ENCODE measurements around the gene MYO16. TPM values are rescaled to one million over a fixed set of nuclear protein-coding genes. Genes with fewer than 3 reads are reported as not detected.

The MYO16 gene
- total RNA-seq, 1 experiment from 2014 or later, result 0.49 TPM

DNA sequence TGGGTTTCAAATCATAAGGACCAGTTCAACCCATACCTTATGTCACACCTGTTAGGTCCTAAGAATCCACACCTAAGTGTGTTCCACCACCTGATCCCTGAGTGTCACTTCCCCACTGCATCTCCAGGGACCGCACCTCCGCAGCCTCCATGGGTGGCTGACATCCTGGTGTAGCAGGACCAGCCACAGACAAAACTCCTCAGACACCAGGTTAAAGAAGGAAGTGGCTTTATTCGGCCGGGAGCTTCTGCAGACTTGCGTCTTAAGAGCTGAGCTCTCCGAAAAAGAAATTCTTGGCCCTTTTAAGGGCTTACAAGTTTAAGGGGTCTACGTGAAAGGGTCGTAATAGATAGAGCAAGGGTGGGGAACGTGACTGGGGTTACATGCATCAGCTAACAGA is 509.9 kb downstream of the MYO16 start:
- no TSS peak for BruUV-seq (replicated peaks)
- no peak for DNase-seq (ENCODE audit: low spot score)
- no peak for TF ChIP-seq CTCF (conservative IDR thresholded peaks at IDR 0.05; ENCODE audit: low read depth, low read length)
- TF ChIP-seq EZH2 (IDR thresholded peaks at IDR 0.05; ENCODE audit: borderline replicate concordance, low read depth, low read length, poor library complexity, severe bottlenecking), result no peak
- Histone ChIP-seq H3K4me1 (ENCODE audit: insufficient read depth, low read length, poor library complexity, severe bottlenecking) (peaks cover 8% of the 10 kb centered on the region), H3K27ac (ENCODE audit: low read depth, low read length, poor library complexity, severe bottlenecking) (no peak overlapping the region), H3K27me3 (replicated peaks; ENCODE audit: insufficient read depth, low read depth, low read length, poor library complexity) (no peaks in the 10 kb centered on the region), H3K9me3 (ENCODE audit: low read depth, low read length, poor library complexity, severe bottlenecking) (peaks cover 10% of the 10 kb centered on the region), H3K36me3 (ENCODE audit: insufficient read depth, low read length, poor library complexity, severe bottlenecking) (no peaks in the 10 kb centered on the region), H3K4me3 (ENCODE audit: low read depth, low read length, poor library complexity, severe bottlenecking) (no peak overlapping the region)
- POLR2A ChIA-PET (ENCODE audit: low non-redundant PET), result no interaction called here
- intact Hi-C loops (cut with micrococcal nuclease; ENCODE audit: unreplicated experiment), result no loop called here
- CTCF ChIA-PET, result no interaction called here

DNA sequence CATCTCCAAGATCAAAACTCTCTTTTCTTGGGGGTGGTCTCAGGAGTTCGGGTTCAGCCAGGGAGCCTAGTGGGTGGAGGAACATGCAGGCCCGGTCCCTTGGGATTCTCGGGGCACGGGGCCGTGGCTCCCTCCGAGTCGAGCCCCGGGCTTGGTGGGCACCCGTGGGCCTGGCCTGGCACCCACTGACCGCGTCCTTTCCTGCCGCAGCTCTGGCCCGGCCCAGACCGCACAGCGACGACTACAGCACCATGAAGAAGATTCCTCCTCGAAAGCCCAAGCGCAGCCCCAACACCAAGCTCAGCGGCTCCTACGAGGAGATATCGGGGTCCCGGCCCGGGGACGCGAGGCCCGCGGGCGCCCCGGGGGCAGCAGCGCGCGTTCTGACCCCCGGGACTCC is 510.6 kb downstream of the MYO16 start:
- no TSS peak for BruUV-seq (replicated peaks)
- TF ChIP-seq EZH2 (IDR thresholded peaks at IDR 0.05; ENCODE audit: borderline replicate concordance, low read depth, low read length, poor library complexity, severe bottlenecking) (no peak), CTCF (conservative IDR thresholded peaks at IDR 0.05; ENCODE audit: low read depth, low read length) (no peak)
- no peak overlapping the region for H3K4me3 ChIP-seq (ENCODE audit: low read depth, low read length, poor library complexity, severe bottlenecking)
- intact Hi-C loops (cut with micrococcal nuclease; ENCODE audit: unreplicated experiment), result loop anchor here (10.0 kb wide), 1 partner anchor 965 kb away; no protein-coding TSS in a partner anchor
- no peaks in the 10 kb centered on the region for H3K36me3 ChIP-seq (ENCODE audit: insufficient read depth, low read length, poor library complexity, severe bottlenecking)
- POLR2A ChIA-PET (ENCODE audit: low non-redundant PET), result no interaction called here
- H3K27ac ChIP-seq (ENCODE audit: low read depth, low read length, poor library complexity, severe bottlenecking), result no peak overlapping the region
- CTCF ChIA-PET, result no interaction called here
- H3K9me3 ChIP-seq (ENCODE audit: low read depth, low read length, poor library complexity, severe bottlenecking), result peaks cover 10% of the 10 kb centered on the region
- DNase-seq (ENCODE audit: low spot score), result no peak
- peaks cover 15% of the 10 kb centered on the region for H3K4me1 ChIP-seq (ENCODE audit: insufficient read depth, low read length, poor library complexity, severe bottlenecking)
- H3K27me3 ChIP-seq (replicated peaks; ENCODE audit: insufficient read depth, low read depth, low read length, poor library complexity), result no peaks in the 10 kb centered on the region

DNA sequence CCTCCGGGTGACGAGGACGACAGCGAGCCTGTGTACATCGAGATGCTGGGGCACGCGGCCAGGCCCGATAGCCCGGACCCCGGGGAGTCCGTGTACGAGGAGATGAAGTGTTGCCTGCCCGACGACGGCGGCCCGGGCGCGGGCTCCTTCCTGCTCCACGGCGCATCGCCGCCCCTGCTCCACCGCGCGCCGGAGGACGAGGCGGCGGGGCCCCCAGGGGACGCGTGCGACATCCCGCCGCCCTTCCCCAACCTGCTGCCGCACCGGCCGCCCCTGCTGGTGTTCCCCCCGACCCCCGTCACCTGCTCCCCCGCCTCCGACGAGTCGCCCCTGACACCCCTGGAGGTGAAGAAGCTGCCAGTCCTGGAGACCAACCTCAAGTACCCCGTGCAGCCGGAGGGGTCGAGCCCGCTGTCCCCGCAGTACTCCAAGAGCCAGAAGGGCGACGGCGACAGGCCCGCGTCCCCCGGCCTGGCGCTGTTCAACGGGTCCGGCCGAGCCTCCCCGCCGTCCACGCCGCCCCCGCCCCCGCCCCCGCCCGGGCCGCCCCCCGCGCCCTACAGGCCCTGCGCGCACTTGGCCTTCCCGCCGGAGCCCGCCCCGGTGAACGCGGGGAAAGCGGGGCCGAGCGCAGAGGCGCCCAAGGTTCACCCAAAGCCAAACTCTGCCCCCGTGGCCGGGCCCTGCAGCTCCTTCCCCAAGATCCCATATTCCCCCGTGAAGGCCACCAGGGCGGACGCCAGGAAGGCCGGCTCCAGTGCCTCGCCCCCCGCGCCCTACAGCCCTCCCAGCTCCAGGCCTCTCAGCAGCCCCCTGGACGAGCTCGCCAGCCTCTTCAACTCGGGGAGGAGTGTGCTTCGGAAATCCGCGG is 511.3 kb downstream of the MYO16 start:
- ChIA-PET POLR2A (ENCODE audit: low non-redundant PET) (no interaction called here), CTCF (no interaction called here)
- H3K27me3 ChIP-seq (replicated peaks; ENCODE audit: insufficient read depth, low read depth, low read length, poor library complexity), result no peaks in the 10 kb centered on the region
- peaks cover 22% of the 10 kb centered on the region for H3K4me1 ChIP-seq (ENCODE audit: insufficient read depth, low read length, poor library complexity, severe bottlenecking)
- intact Hi-C loops (cut with micrococcal nuclease; ENCODE audit: unreplicated experiment), result loop anchor here (10.0 kb wide), 1 partner anchor 964 kb away; no protein-coding TSS in a partner anchor
- no peak overlapping the region for H3K4me3 ChIP-seq (ENCODE audit: low read depth, low read length, poor library complexity, severe bottlenecking)
- no peaks in the 10 kb centered on the region for H3K36me3 ChIP-seq (ENCODE audit: insufficient read depth, low read length, poor library complexity, severe bottlenecking)
- TF ChIP-seq EZH2 (IDR thresholded peaks at IDR 0.05; ENCODE audit: borderline replicate concordance, low read depth, low read length, poor library complexity, severe bottlenecking) (no peak), CTCF (conservative IDR thresholded peaks at IDR 0.05; ENCODE audit: low read depth, low read length) (no peak)
- DNase-seq (ENCODE audit: low spot score), result no peak
- no peak overlapping the region for H3K27ac ChIP-seq (ENCODE audit: low read depth, low read length, poor library complexity, severe bottlenecking)
- no TSS peak for BruUV-seq (replicated peaks)
- H3K9me3 ChIP-seq (ENCODE audit: low read depth, low read length, poor library complexity, severe bottlenecking), result peaks cover 10% of the 10 kb centered on the region
